ENCODE data around the gene THADA.

The THADA gene

GRCh38 chr2:43438858-43439655 is 156.8 kb downstream of the THADA start:
- DNase-seq: no peak

GRCh38 chr2:43438342-43438741 is 157.5 kb downstream of the THADA start:
- no peak for DNase-seq

DNA sequence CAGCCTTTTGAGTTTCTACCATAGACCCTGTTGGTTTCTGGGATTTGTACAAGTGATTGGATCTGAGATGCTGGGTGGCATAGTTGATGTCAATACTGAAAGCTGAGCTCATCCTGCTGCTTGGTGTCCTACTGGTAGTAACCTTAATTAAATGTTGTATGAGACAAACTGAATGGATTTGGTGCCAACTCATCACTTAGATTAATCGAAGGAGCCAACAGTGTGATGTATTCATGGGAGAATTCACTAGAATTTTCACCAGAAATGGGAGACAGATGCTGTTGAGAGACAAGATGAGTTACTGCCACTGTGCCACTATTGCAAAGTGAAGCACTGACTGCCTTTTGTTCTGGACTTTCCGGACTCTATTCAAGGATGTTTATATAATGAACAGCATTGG is 158.5 kb downstream of the THADA start:
- DNase-seq: no peak

DNA sequence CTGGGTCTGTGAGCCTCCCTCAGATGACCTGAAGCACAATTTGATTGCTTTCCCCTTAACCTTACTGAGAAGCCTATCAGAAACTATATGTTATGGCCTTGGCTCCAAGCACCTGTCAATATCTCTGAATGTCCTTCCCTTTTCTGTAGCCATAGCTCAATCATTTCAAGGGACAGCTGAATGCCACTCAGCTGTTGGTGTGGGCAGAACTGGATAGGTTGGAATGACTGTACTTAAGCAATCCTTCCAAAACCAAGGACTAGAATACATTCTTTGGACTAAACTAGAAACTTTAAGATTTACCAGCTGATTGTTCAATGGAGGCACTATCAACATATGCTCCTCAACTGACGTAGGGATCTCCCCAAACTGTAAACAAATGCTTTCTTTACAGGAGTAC is 159.4 kb downstream of the THADA start:
- DNase-seq: no peak

- no peak for DNase-seq
Observed at GRCh38 chr2:43435746-43436145, 160.1 kb downstream of the THADA start.

DNA sequence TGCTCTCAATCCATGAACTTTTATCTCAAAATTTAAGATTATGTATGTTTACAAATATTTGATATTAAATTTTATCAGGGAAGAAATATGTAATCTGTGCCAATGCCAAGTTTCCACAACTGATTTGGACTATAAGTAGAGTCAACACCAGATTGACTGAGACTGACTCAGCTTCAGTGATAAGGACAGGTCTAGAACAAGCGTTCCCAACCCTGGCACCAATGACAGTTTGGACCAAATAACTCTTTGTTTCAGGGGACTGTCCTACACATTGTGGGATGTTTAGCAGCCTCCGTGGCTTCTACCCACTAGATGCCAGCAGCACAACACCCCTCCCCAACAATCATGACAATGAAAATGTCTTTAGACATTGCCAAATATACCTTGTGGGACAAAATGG is 165.3 kb downstream of the THADA start:
- DNase-seq: no peak

DNA sequence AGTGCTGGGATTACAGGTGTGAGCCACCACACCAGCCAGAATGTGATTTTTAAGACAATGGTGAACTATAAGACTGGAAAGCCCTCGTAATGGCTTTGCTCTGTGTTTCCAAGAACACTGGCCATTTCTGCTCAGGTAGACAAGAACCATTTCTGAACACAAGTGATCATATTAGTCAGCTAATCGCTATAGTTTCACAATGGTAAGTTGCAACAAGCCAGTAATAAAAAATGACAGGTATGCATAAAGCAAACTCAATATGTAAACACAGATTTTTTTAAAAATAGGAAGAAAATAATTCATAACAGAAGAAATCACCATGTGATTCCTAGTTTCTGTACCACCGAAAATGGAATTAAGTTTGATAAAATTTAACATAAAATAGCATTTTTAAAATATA is 166.5 kb downstream of the THADA start:
- DNase-seq: no peak

DNA sequence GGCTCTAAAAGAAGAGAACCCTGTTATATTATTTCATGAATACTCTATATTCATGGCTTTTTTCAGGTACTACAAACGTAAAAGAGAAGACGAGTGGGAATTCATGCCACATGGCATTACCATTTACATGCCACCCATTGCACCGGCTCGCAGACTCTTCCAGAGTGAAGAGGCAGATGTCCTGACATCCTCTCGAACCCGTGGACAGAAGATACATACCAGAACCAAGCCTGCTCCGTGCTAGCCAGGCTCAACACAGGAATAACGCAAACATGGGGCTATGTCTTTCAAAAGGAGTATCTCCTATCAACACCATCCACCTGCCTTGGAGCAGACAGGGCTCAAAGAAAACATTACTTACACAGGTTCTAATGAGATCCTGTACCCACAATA is 168.8 kb downstream of the THADA start:
- DNase-seq: no peak

GRCh38 chr2:43426305-43427031 is 169.4 kb downstream of the THADA start:
- peak; percentile 55 to 68 for DNase-seq

GRCh38 chr2:43425659-43426058 is 170.2 kb downstream of the THADA start:
- DNase-seq: no peak

DNA sequence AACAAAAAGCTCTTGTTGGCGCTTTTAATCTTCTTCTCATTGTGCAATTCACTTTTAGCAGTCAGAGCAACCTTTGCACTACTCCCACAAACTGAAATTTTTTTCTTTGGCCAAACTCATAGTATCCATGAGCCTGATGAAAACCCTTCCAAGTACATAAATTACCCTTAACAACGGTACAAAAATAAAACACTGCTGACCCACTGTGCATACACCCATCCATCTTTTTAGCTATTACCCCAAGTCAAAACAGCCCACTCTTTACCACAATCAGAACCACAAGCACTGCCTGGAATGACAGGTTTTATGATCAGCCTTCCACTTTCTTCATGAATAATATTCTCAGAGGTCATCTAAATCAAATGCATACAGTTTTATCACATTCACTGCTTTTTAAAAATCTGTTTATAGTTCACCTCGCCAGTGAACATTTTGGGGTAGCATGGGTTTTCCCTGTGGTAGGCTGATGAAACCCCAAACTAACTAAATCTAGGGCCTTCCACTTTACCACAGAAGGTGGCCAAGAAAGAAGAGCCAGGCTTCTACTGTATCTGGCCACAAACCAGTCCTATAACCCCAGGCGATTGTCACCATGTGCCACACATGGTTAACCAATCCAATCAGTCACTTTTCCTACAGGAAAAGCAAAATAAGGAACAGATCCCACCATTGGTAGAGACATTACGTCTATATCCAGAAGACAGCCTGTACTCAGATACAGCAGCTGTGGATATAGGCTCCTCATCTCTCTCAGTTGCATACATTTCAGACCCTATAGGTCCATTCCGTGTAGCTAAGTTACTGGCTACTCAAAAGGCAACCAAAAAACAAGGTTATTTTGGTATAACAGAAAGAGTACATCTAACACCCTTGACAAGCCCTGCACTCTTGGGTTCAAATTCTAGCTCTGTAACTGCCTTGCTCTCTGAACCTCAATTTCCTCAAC is 171.3 kb downstream of the THADA start:
- DNase-seq: no peak

- no peak for DNase-seq
Observed at GRCh38 chr2:43423941-43424261, 171.9 kb downstream of the THADA start.

DNA sequence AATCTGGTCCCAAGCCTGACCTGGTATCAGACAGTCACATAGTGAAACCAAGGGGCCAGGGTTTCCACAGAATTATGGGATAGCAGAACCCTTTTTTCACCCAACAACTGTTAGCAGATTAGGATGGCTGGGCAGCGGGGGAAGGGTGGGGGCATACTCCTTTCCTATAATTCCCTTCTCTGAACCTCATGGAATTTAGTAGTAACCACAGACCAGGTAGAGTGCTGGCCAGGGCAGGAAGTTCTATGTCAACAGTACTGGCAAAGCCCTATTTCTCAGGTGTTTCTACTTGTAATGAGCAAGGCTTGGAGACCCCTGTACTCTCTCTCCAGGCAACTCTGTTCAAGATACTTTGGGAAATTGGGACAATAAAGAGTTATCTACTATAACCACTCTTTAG is 174.6 kb downstream of the THADA start:
- no peak for DNase-seq

DNA sequence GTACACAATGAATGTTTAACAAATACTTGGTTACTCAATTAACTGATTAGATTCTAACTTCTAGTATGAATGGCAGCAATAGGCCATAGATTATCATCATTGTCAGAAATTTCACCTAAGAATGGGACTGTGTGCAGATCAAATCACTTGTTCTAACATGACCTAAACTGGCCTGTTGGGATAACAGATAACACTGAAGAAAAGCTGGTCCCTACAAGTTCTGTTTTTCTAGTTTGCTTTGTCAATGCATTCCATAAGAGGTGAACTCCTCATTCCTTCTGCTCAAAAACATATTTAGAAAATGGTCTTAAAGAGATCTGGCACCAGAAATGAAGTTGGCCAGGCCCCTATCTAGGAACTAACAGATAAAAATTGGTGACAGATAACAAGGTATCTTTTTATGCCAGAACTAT is 175.4 kb downstream of the THADA start:
- DNase-seq: no peak

DNA sequence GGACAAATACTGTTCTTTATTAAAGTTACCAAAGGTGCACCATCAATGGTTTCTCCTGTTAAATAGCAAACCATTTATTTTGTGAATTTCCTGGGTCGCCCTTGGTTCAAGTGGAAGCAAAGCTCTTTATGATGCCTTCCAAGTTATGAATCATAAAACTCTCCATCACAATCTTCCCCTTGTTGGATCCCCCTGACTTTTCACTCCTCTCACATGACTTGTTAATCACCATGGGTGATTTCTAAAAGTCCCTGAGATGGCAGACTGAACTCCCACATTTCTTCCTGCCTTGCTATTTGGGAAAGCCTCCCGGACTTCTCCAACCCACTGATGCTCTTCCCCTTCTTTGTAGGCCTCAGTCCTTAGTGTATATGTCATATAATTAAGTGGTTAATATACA is 176.0 kb downstream of the THADA start:
- no peak for DNase-seq

- DNase-seq: no peak
Observed at GRCh38 chr2:43419243-43419642, 176.6 kb downstream of the THADA start.

DNA sequence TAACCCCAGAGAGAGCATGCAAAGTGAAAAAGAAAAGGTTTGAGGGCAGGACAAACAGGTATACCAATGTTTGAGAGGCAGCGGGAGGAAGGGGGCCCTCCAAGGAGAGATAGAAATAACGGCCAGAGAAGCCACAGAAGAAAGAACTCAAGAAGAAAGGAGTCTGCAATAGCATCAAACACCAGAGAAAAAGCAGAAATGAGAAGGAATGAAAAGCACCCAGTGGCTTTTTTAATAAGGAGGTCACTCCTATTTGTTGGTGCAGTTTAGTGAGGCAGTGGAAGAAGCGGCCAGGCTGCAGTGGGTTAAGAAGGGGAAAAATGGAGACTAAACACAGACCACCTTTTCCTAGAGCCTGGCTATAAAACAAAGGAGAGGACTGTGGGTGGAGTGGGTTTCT is 177.2 kb downstream of the THADA start:
- DNase-seq: no peak

GRCh38 chr2:43417300-43417699 is 178.5 kb downstream of the THADA start:
- DNase-seq: no peak

GRCh38 chr2:43415592-43415991 is 180.2 kb downstream of the THADA start:
- DNase-seq: no peak

- DNase-seq: no peak
Observed at GRCh38 chr2:43414586-43415135, 181.2 kb downstream of the THADA start.

DNA sequence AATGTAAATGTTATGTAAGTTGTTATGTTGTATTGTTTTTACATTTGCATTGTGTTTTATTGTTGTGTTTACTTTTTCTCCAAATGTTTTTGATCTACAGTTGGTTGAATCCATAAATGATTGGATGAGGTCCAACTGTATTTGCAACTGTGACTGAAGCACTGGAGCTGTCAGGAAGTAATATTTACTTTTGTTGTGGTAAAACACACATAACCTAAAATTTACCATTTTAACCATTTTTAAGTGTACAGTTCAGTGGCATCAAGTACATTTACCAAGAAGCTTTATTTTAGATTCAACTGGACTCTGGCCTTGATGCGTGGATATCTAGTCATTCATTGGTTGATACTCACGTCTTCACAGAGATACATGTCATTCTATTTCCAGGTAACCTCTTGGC is 181.8 kb downstream of the THADA start:
- no peak for DNase-seq

GRCh38 chr2:43412114-43412753 is 183.6 kb downstream of the THADA start:
- no peak for DNase-seq
